ENCODE results near the gene INO80C.

The INO80C gene

GRCh38 chr18:35511428-35511827 lies 13.7 kb upstream of the INO80C start:
- peaks cover 10% of the 10 kb centered on the region for H3K27me3 ChIP-seq (ENCODE audit: insufficient read depth, low read length, poor library complexity)
- H3K4me3 ChIP-seq (ENCODE audit: low read depth in 1 of 2, low read length in 2 of 2) = no peak overlapping the region
- H3K9ac ChIP-seq (ENCODE audit: low read depth, low read length) = no peak overlapping the region
- H3K27ac ChIP-seq (ENCODE audit: low read length) = no peak overlapping the region
- no peak overlapping the region for H3K4me2 ChIP-seq (ENCODE audit: insufficient read depth, low read length)
- H4K20me1 ChIP-seq (ENCODE audit: insufficient read depth, low read length) = no peaks in the 10 kb centered on the region
- no peaks in the 10 kb centered on the region for H3K4me1 ChIP-seq (ENCODE audit: insufficient read depth, low read length)
- no peak overlapping the region for H2AFZ ChIP-seq (ENCODE audit: low read depth, low read length)
- no peaks in the 10 kb centered on the region for H3K79me2 ChIP-seq (ENCODE audit: insufficient read depth, low read length)
- ATAC-seq (ENCODE audit: insufficient read depth, low read depth) (no peak), DNase-seq (no peak)
- TF ChIP-seq EZH2 (IDR thresholded peaks at IDR 0.05; ENCODE audit: borderline replicate concordance, low read depth, low read length, severe bottlenecking) = no peak
- no peak for TF ChIP-seq CTCF (IDR thresholded peaks at IDR 0.05; ENCODE audit: borderline replicate concordance, extremely low read depth, low read length, poor library complexity, severe bottlenecking)
- H3K9me3 ChIP-seq (ENCODE audit: insufficient read depth, low read length, severe bottlenecking) = no peaks in the 10 kb centered on the region
- H3K36me3 ChIP-seq (ENCODE audit: insufficient read depth, low read length) = no peaks in the 10 kb centered on the region

GRCh38 chr18:35510076-35510651 lies 12.4 kb upstream of the INO80C start:
- H3K79me2 ChIP-seq (ENCODE audit: insufficient read depth, low read length) = no peaks in the 10 kb centered on the region
- DNase-seq = no peak
- TF ChIP-seq EZH2 (IDR thresholded peaks at IDR 0.05; ENCODE audit: borderline replicate concordance, low read depth, low read length, severe bottlenecking) = no peak
- TF ChIP-seq CTCF (IDR thresholded peaks at IDR 0.05; ENCODE audit: borderline replicate concordance, extremely low read depth, low read length, poor library complexity, severe bottlenecking) = no peak

GRCh38 chr18:35508746-35509338 lies 11.1 kb upstream of the INO80C start:
- no peaks in the 10 kb centered on the region for H4K20me1 ChIP-seq (ENCODE audit: insufficient read depth, low read length)
- DNase-seq (no peak), ATAC-seq (ENCODE audit: insufficient read depth, low read depth) (no peak)
- no peaks in the 10 kb centered on the region for H3K79me2 ChIP-seq (ENCODE audit: insufficient read depth, low read length)
- no peak for TF ChIP-seq CTCF (IDR thresholded peaks at IDR 0.05; ENCODE audit: borderline replicate concordance, extremely low read depth, low read length, poor library complexity, severe bottlenecking)
- no peak for TF ChIP-seq EZH2 (IDR thresholded peaks at IDR 0.05; ENCODE audit: borderline replicate concordance, low read depth, low read length, severe bottlenecking)
- no peak overlapping the region for H2AFZ ChIP-seq (ENCODE audit: low read depth, low read length)
- no peaks in the 10 kb centered on the region for H3K36me3 ChIP-seq (ENCODE audit: insufficient read depth, low read length)
- H3K4me1 ChIP-seq (ENCODE audit: insufficient read depth, low read length) = no peaks in the 10 kb centered on the region
- H3K4me3 ChIP-seq (ENCODE audit: low read depth in 1 of 2, low read length in 2 of 2) = no peak overlapping the region
- H3K27me3 ChIP-seq (ENCODE audit: insufficient read depth, low read length, poor library complexity) = peaks cover 12% of the 10 kb centered on the region
- no peak overlapping the region for H3K27ac ChIP-seq (ENCODE audit: low read length)
- H3K4me2 ChIP-seq (ENCODE audit: insufficient read depth, low read length) = no peak overlapping the region
- H3K9ac ChIP-seq (ENCODE audit: low read depth, low read length) = no peak overlapping the region
- no peaks in the 10 kb centered on the region for H3K9me3 ChIP-seq (ENCODE audit: insufficient read depth, low read length, severe bottlenecking)

More at GRCh38 chr18:35510076-35510651, 12.4 kb upstream of the INO80C start:
- H3K9me3 ChIP-seq (ENCODE audit: insufficient read depth, low read length, severe bottlenecking) = no peaks in the 10 kb centered on the region
- H3K27ac ChIP-seq (ENCODE audit: low read length) = no peak overlapping the region
- no peaks in the 10 kb centered on the region for H4K20me1 ChIP-seq (ENCODE audit: insufficient read depth, low read length)
- no peak overlapping the region for H3K4me2 ChIP-seq (ENCODE audit: insufficient read depth, low read length)
- H3K4me1 ChIP-seq (ENCODE audit: insufficient read depth, low read length) = no peaks in the 10 kb centered on the region
- H2AFZ ChIP-seq (ENCODE audit: low read depth, low read length) = no peak overlapping the region
- H3K4me3 ChIP-seq (ENCODE audit: low read depth in 1 of 2, low read length in 2 of 2) = no peak overlapping the region
- peaks cover 12% of the 10 kb centered on the region for H3K27me3 ChIP-seq (ENCODE audit: insufficient read depth, low read length, poor library complexity)
- H3K9ac ChIP-seq (ENCODE audit: low read depth, low read length) = no peak overlapping the region
- no peaks in the 10 kb centered on the region for H3K36me3 ChIP-seq (ENCODE audit: insufficient read depth, low read length)
- no peak for ATAC-seq (ENCODE audit: insufficient read depth, low read depth)

Data from DND-41 (cell line).